ENCODE measurements around the gene NTRK3. TPM values are rescaled to one million over a fixed set of nuclear protein-coding genes. Genes with fewer than 3 reads are reported as not detected.

Gene NTRK3
- total RNA-seq, 1 donor from 2014 or later = not detected

- Mint-ChIP-seq H3K4me3 (ENCODE audit: low read depth) (no peak overlapping the region), H3K4me1 (ENCODE audit: low read depth) (no peaks in the 10 kb centered on the region)
Observed at GRCh38 chr15:88300089-88300488, 43.5 kb upstream of the NTRK3 start.

GRCh38 chr15:88299497-88299896, 43.0 kb upstream of the NTRK3 start:
- no peak overlapping the region for H3K4me3 Mint-ChIP-seq (ENCODE audit: low read depth)
- no peaks in the 10 kb centered on the region for H3K36me3 Mint-ChIP-seq (ENCODE audit: insufficient read depth)
- no peak for DNase-seq (ENCODE audit: low spot score, unreplicated experiment)
- no peak for TF ChIP-seq CTCF (IDR thresholded peaks at IDR 0.05; ENCODE audit: unreplicated experiment)
- no peak overlapping the region for H3K27ac Mint-ChIP-seq
- H3K4me1 Mint-ChIP-seq (ENCODE audit: low read depth) = no peaks in the 10 kb centered on the region
- H3K9me3 Mint-ChIP-seq (ENCODE audit: low read depth) = no peaks in the 10 kb centered on the region
- H3K27me3 Mint-ChIP-seq = peaks cover 32% of the 10 kb centered on the region

More at GRCh38 chr15:88300089-88300488, 43.5 kb upstream of the NTRK3 start:
- peaks cover 32% of the 10 kb centered on the region for H3K27me3 Mint-ChIP-seq
- no peak for TF ChIP-seq CTCF (IDR thresholded peaks at IDR 0.05; ENCODE audit: unreplicated experiment)
- H3K36me3 Mint-ChIP-seq (ENCODE audit: insufficient read depth) = no peaks in the 10 kb centered on the region
- DNase-seq (ENCODE audit: low spot score, unreplicated experiment) = no peak
- H3K9me3 Mint-ChIP-seq (ENCODE audit: low read depth) = no peaks in the 10 kb centered on the region
- no peak overlapping the region for H3K27ac Mint-ChIP-seq

- TF ChIP-seq CTCF (IDR thresholded peaks at IDR 0.05; ENCODE audit: unreplicated experiment) = no peak
- H3K27me3 Mint-ChIP-seq = peaks cover 47% of the 10 kb centered on the region
- H3K4me1 Mint-ChIP-seq (ENCODE audit: low read depth) = peaks cover 8% of the 10 kb centered on the region
- no peak for DNase-seq (ENCODE audit: low spot score, unreplicated experiment)
- no peaks in the 10 kb centered on the region for H3K9me3 Mint-ChIP-seq (ENCODE audit: low read depth)
- H3K4me3 Mint-ChIP-seq (ENCODE audit: low read depth) = no peak overlapping the region
- H3K27ac Mint-ChIP-seq = no peak overlapping the region
- H3K36me3 Mint-ChIP-seq (ENCODE audit: insufficient read depth) = no peaks in the 10 kb centered on the region
Observed at GRCh38 chr15:88288661-88289060, 32.1 kb upstream of the NTRK3 start.

- Mint-ChIP-seq H3K9me3 (ENCODE audit: low read depth) (no peaks in the 10 kb centered on the region), H3K4me1 (ENCODE audit: low read depth) (peaks cover 8% of the 10 kb centered on the region), H3K27ac (no peak overlapping the region), H3K36me3 (ENCODE audit: insufficient read depth) (no peaks in the 10 kb centered on the region), H3K27me3 (peaks cover 49% of the 10 kb centered on the region), H3K4me3 (ENCODE audit: low read depth) (no peak overlapping the region)
- TF ChIP-seq CTCF (IDR thresholded peaks at IDR 0.05; ENCODE audit: unreplicated experiment) = no peak
- no peak for DNase-seq (ENCODE audit: low spot score, unreplicated experiment)
Observed at GRCh38 chr15:88288206-88288605, 31.7 kb upstream of the NTRK3 start.

GRCh38 chr15:88284318-88284998, 27.9 kb upstream of the NTRK3 start:
- no peaks in the 10 kb centered on the region for H3K9me3 Mint-ChIP-seq (ENCODE audit: low read depth)

More at GRCh38 chr15:88284318-88284998, 27.9 kb upstream of the NTRK3 start:
- no peak for DNase-seq (ENCODE audit: low spot score, unreplicated experiment)
- no peak overlapping the region for H3K4me3 Mint-ChIP-seq (ENCODE audit: low read depth)
- H3K36me3 Mint-ChIP-seq (ENCODE audit: insufficient read depth) = no peaks in the 10 kb centered on the region
- TF ChIP-seq CTCF (IDR thresholded peaks at IDR 0.05; ENCODE audit: unreplicated experiment) = no peak
- peaks cover 55% of the 10 kb centered on the region for H3K27me3 Mint-ChIP-seq
- H3K27ac Mint-ChIP-seq = no peak overlapping the region
- peaks cover 8% of the 10 kb centered on the region for H3K4me1 Mint-ChIP-seq (ENCODE audit: low read depth)

Data from progenitor cell of endocrine pancreas (in vitro differentiated cells).